ENCODE data around the gene DNAJB13. TPM values are rescaled to one million over a fixed set of nuclear protein-coding genes. Genes with fewer than 3 reads are reported as not detected.

Gene DNAJB13
- total and polyA plus RNA-seq, 10 of the 15 experiments (the other 5 are each of a cell fraction or from before 2014, with no cell fraction given): 0.07 to 0.76 (median 0.15) TPM; not detected in 7

GRCh38 chr11:73982990-73983740 is 32.3 kb downstream of the DNAJB13 start:
- BruUV-seq (replicated peaks): no TSS peak
- peaks cover 29% of the 10 kb centered on the region for H3K4me1 ChIP-seq (ENCODE audit: control insufficient read depth, insufficient read depth, low read length)
- DNase-seq (ENCODE audit: low read depth, low spot score) (peak; percentile 89), ATAC-seq (peak; percentile 85), FAIRE-seq (no peak)
- H2AFZ ChIP-seq (ENCODE audit: control insufficient read depth, low read depth, low read length): peak overlapping the region; percentile 84
- SMC1A ChIA-PET (ENCODE audit: uncharacterized antibody, unreplicated experiment): interaction anchor here (0.8 to 5.5 kb wide), 7 partner anchors 8 to 204 kb away, joined by 4 to 49 read pairs (median 9); no protein-coding TSS in a partner anchor
- H3K27ac ChIP-seq (ENCODE audit: control insufficient read depth, insufficient read depth): peak overlapping the region; percentile 85
- WGBS (ENCODE audit: insufficient coverage, insufficient replicate concordance, low lambda C conversion rate, missing lambda C conversion rate): under 1% methylated on average over 56 of the region's 56 CpGs
- in situ Hi-C loops (cut with MboI): no loop called here
- intact Hi-C loops (cut with micrococcal nuclease; ENCODE audit: unreplicated experiment): loop anchor here (5.0 kb wide), 2 partner anchors 39 to 189 kb away; partner anchors contain the start of genes C2CD3 and PPME1
- peaks cover 0 to 4% of the 10 kb centered on the region in 2 experiments; a peak in 2 of 4 replicates for H3K36me3 ChIP-seq (ENCODE audit: control insufficient read depth in 2 of 2, insufficient read depth in 2 of 2, low read length in 1 of 2)
- no peaks in the 10 kb centered on the region for H3K9me3 ChIP-seq (replicated peaks; ENCODE audit: control insufficient read depth, insufficient read depth, low read length)
- no peaks in the 10 kb centered on the region for H4K20me1 ChIP-seq (ENCODE audit: control insufficient read depth, insufficient read depth)
- RAD21 ChIA-PET (ENCODE audit: unreplicated experiment): interaction anchor here (0.9 to 5.1 kb wide), 7 partner anchors 9 to 188 kb away, joined by 3 to 47 read pairs (median 7); partner anchors contain the start of genes C2CD3 and PPME1
- H3K4me3 ChIP-seq: peak overlapping the region; percentile 79
- no peaks in the 10 kb centered on the region for H3K27me3 ChIP-seq (replicated peaks in 1 of 2; ENCODE audit: control insufficient read depth in 2 of 2, insufficient read depth in 2 of 2, low read length in 1 of 2)
- peak overlapping the region; percentile 99 for H3K4me2 ChIP-seq (ENCODE audit: control insufficient read depth, insufficient read depth)
- CTCF ChIA-PET: no interaction called here
- POLR2A ChIA-PET: interaction anchor here (0.5 to 4.3 kb wide), 14 partner anchors 8 to 467 kb away, joined by 3 to 41 read pairs (median 4); partner anchors contain the start of genes C2CD3, PPME1 and RAB6A
- peak overlapping the region; percentile 85 for H3K9ac ChIP-seq (ENCODE audit: control insufficient read depth, insufficient read depth, low read length)
- peaks cover 46% of the 10 kb centered on the region for H3K79me2 ChIP-seq (ENCODE audit: control insufficient read depth, insufficient read depth, low read length)
- no peak for TF ChIP-seq KAT2A (conservative IDR thresholded peaks at IDR 0.05; ENCODE audit: control insufficient read depth, low read depth, low read length)
- TF ChIP-seq YBX1 (IDR thresholded peaks at IDR 0.05): no peak
- TF ChIP-seq JUND (IDR thresholded peaks at IDR 0.05; ENCODE audit: low read depth, low read length): no peak
- no peak for TF ChIP-seq STAT3 (IDR thresholded peaks at IDR 0.05; ENCODE audit: low read depth, low read length)
- peak; percentile 65 for TF ChIP-seq SMAD1 (IDR thresholded peaks at IDR 0.05; ENCODE audit: low read depth, partially characterized antibody)
- TF ChIP-seq BCL11A (IDR thresholded peaks at IDR 0.05; ENCODE audit: low read depth, low read length): no peak
- peak in 1 of 2 experiments; percentile 4; a peak in 1 of 4 replicates for TF ChIP-seq EP300 (IDR thresholded peaks at IDR 0.05; ENCODE audit: borderline replicate concordance in 1 of 2, control insufficient read depth in 1 of 2, low read depth in 2 of 2, low read length in 2 of 2)
- TF ChIP-seq NBN (IDR thresholded peaks at IDR 0.05): peak; percentile 93
- TF ChIP-seq HCFC1 (IDR thresholded peaks at IDR 0.05; ENCODE audit: low read length): no peak
- no peak for TF ChIP-seq BCL3 (IDR thresholded peaks at IDR 0.05; ENCODE audit: borderline replicate concordance, insufficient read depth, low read depth, low read length, poor library complexity, severe bottlenecking)
- no peak; the same call in 1 of the 2 replicates for TF ChIP-seq STAT1 (conservative IDR thresholded peaks at IDR 0.05)
- no peak for TF ChIP-seq PAX8 (IDR thresholded peaks at IDR 0.05)
- TF ChIP-seq FOXK2 (IDR thresholded peaks at IDR 0.05): no peak
- 0 out of 2 replicates have a peak, but pooled peaks have one; percentile 66 for TF ChIP-seq PML (IDR thresholded peaks at IDR 0.05; ENCODE audit: low read length)
- TF ChIP-seq TCF7 (IDR thresholded peaks at IDR 0.05; ENCODE audit: borderline replicate concordance): no peak
- TF ChIP-seq NKRF (conservative IDR thresholded peaks at IDR 0.05): peak; percentile 50
- TF ChIP-seq EED (IDR thresholded peaks at IDR 0.05; ENCODE audit: low read depth): peak; percentile 36; the same call in 1 of the 2 replicates
- TF ChIP-seq IRF4 (IDR thresholded peaks at IDR 0.05; ENCODE audit: low read depth, low read length): no peak
- no peak for TF ChIP-seq CREM (IDR thresholded peaks at IDR 0.05; ENCODE audit: low read depth)
- TF ChIP-seq POU2F2 (IDR thresholded peaks at IDR 0.05; ENCODE audit: borderline replicate concordance, low read depth, low read length): peak; percentile 79; the same call in 2 of the 3 replicates
- no peak for TF ChIP-seq HDAC6 (IDR thresholded peaks at IDR 0.05; ENCODE audit: unreplicated experiment)
- peak; percentile 85 for TF ChIP-seq NFYB (IDR thresholded peaks at IDR 0.05; ENCODE audit: insufficient read depth, low read depth, low read length)
- peak; percentile 94 for TF ChIP-seq RFX5 (IDR thresholded peaks at IDR 0.05; ENCODE audit: low read depth, low read length)

Measured in GM12878 (cell line).